IMR-90 (cell line): ENCODE measurements around the gene QTRT2.

Source experiments
- FOS ChIP-seq: fragments of 150-350 bp; IDR thresholded peaks from 2 replicates; pipeline ENCODE4 v1.6.1; 2016; ENCODE audit warnings: low read depth, low read length
- MXI1 ChIP-seq: IDR thresholded peaks from 2 replicates; pipeline ENCODE4 v1.6.1; 2012; ENCODE audit warnings: low read depth, mild to moderate bottlenecking, low read length, moderate library complexity, borderline replicate concordance
- POLR2A ChIP-seq: IDR thresholded peaks from 2 replicates; pipeline ENCODE4 v1.6.1; 2012; ENCODE audit warnings: mild to moderate bottlenecking, low read depth, low read length
- SMC3 ChIP-seq: fragments of 150-350 bp; IDR thresholded peaks from 2 replicates; pipeline ENCODE4 v1.6.1; 2016; ENCODE audit warnings: low read depth, mild to moderate bottlenecking, antibody characterized with exemption, low read length, moderate library complexity
- TF ChIP-seq, protein P1 (sequence below): conservative IDR thresholded peaks from 2 replicates; pipeline ENCODE4 v1.5.1; 2012; ENCODE audit warnings: mild to moderate bottlenecking, low read depth, low read length, improper control_type of control experiment
- TF ChIP-seq, protein P2 (sequence below): fragments of 150-350 bp; IDR thresholded peaks from 2 replicates; pipeline ENCODE4 v1.6.1; 2016; ENCODE audit warnings: low read depth, mild to moderate bottlenecking, low read length, moderate library complexity, borderline replicate concordance

- TF ChIP-seq, protein P1, sequence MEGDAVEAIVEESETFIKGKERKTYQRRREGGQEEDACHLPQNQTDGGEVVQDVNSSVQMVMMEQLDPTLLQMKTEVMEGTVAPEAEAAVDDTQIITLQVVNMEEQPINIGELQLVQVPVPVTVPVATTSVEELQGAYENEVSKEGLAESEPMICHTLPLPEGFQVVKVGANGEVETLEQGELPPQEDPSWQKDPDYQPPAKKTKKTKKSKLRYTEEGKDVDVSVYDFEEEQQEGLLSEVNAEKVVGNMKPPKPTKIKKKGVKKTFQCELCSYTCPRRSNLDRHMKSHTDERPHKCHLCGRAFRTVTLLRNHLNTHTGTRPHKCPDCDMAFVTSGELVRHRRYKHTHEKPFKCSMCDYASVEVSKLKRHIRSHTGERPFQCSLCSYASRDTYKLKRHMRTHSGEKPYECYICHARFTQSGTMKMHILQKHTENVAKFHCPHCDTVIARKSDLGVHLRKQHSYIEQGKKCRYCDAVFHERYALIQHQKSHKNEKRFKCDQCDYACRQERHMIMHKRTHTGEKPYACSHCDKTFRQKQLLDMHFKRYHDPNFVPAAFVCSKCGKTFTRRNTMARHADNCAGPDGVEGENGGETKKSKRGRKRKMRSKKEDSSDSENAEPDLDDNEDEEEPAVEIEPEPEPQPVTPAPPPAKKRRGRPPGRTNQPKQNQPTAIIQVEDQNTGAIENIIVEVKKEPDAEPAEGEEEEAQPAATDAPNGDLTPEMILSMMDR: no peak
- no peak for TF ChIP-seq POLR2A
- TF ChIP-seq, protein P2, sequence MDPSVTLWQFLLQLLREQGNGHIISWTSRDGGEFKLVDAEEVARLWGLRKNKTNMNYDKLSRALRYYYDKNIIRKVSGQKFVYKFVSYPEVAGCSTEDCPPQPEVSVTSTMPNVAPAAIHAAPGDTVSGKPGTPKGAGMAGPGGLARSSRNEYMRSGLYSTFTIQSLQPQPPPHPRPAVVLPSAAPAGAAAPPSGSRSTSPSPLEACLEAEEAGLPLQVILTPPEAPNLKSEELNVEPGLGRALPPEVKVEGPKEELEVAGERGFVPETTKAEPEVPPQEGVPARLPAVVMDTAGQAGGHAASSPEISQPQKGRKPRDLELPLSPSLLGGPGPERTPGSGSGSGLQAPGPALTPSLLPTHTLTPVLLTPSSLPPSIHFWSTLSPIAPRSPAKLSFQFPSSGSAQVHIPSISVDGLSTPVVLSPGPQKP: no peak
- TF ChIP-seq SMC3: no peak
- TF ChIP-seq FOS: no peak
- TF ChIP-seq MXI1: no peak
Measured at GRCh38 chr3:114128826-114129225, 72.3 kb downstream of the QTRT2 start.
